NK-92 treated with Interleukin-12 subunit alpha and Interleukin-12 subunit beta, amount 100 ng/mL, for 24 hours (cell line): ENCODE data around the gene CYP1A1.
"Not testable (repeated sequence)": the region's sequence is repeated elsewhere in the genome, so short reads cannot be mapped to it uniquely, and the experiment has no call there.

ENCODE experiments used
- DNase-seq: peaks from one replicate; lab custom pipeline; 2025; lab: John Stamatoyannopoulos, UW

CYP1A1 gene

GRCh38 chr15:74725225-74725774 is at the start of gene CYP1A1:
Gene CYP1A1, minus strand, starts transcription at chr15:74725528. Its CDS starts 2,431 bp downstream, at chr15:74723097.
- no peak for DNase-seq

GRCh38 chr15:74773731-74774252 is 48.5 kb upstream of the CYP1A1 start:
- no peak for DNase-seq

- no peak for DNase-seq
Observed at GRCh38 chr15:74773329-74773728, 48.0 kb upstream of the CYP1A1 start.

GRCh38 chr15:74770211-74770903 is 45.0 kb upstream of the CYP1A1 start:
- no peak for DNase-seq

GRCh38 chr15:74769463-74770025 is 44.2 kb upstream of the CYP1A1 start:
- DNase-seq: no peak

- peak; percentile 39 for DNase-seq
Observed at GRCh38 chr15:74768771-74769342, 43.5 kb upstream of the CYP1A1 start.

GRCh38 chr15:74768099-74768770 is 42.9 kb upstream of the CYP1A1 start:
- DNase-seq: no peak

- DNase-seq: no peak
Observed at GRCh38 chr15:74767167-74768098, 42.1 kb upstream of the CYP1A1 start.

- no peak for DNase-seq
Observed at GRCh38 chr15:74763416-74763815, 38.1 kb upstream of the CYP1A1 start.

- DNase-seq: no peak
Observed at GRCh38 chr15:74762791-74763150, 37.4 kb upstream of the CYP1A1 start.

- no peak for DNase-seq
Observed at GRCh38 chr15:74758736-74759135, 33.4 kb upstream of the CYP1A1 start.

- DNase-seq: no peak
Observed at GRCh38 chr15:74754593-74755215, 29.4 kb upstream of the CYP1A1 start.

GRCh38 chr15:74752531-74752930 is 27.2 kb upstream of the CYP1A1 start:
- no peak for DNase-seq

- no peak for DNase-seq
Observed at GRCh38 chr15:74752011-74752410, 26.7 kb upstream of the CYP1A1 start.

- no peak for DNase-seq
Observed at GRCh38 chr15:74750751-74751150, 25.4 kb upstream of the CYP1A1 start.

- no peak for DNase-seq
Observed at GRCh38 chr15:74749832-74750231, 24.5 kb upstream of the CYP1A1 start.

GRCh38 chr15:74748322-74748946 is 23.1 kb upstream of the CYP1A1 start, which contains the start of gene CYP1A2:
Gene CYP1A2, plus strand, starts transcription at chr15:74748845. Its CDS starts 894 bp downstream, at chr15:74749739.
- no peak for DNase-seq

- DNase-seq: no peak
Observed at GRCh38 chr15:74746389-74746788, 21.1 kb upstream of the CYP1A1 start.

- no peak for DNase-seq
Observed at GRCh38 chr15:74742422-74742821, 17.1 kb upstream of the CYP1A1 start.

- not testable (repeated sequence) for DNase-seq
Observed at GRCh38 chr15:74738239-74738638, 12.9 kb upstream of the CYP1A1 start.
